ENCODE data around the gene HLA-A. TPM values are rescaled to one million over a fixed set of nuclear protein-coding genes. Genes with fewer than 3 reads are reported as not detected.

HLA-A gene
- total and polyA plus RNA-seq, 2 donors (not counting 3 experiments of a cell fraction or from before 2014, with no cell fraction given), result 294 to 822 TPM

DNA sequence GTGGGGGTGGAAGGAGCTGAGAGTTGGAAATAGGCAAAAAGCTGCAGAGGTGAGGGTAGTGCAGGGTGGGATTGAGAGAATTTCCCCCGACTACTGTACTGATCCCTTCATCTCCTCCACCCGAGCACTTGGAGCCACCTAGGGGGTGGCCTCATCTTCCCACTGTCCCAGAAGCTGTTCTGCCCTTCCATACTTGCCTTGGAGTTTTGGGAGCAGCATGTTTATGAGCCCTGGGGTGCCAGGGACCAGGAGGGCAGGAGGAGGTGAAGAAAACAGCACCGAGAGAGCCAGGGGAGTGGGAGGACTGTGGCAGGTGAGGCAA is 34.0 kb upstream of the HLA-A start:
- no peaks in the 10 kb centered on the region for H3K79me2 ChIP-seq (ENCODE audit: control insufficient read depth, insufficient read depth, low read length)
- no peaks in the 10 kb centered on the region for H3K9me1 ChIP-seq (replicated peaks; ENCODE audit: control insufficient read depth, extremely low read depth, insufficient read depth, low read length)
- no peak for FAIRE-seq
- POLR2A ChIA-PET, result no interaction called here
- intact Hi-C loops (cut with micrococcal nuclease) (no loop called here), dilution Hi-C loops (cut with MboI; ENCODE audit: extremely low pct_ligation_motif_present, low sequenced_read_pairs) (no loop called here)
- no peaks in the 10 kb centered on the region for H3K4me1 ChIP-seq (ENCODE audit: control insufficient read depth, extremely low read depth, insufficient read depth, low read length)
- CTCF ChIA-PET, result no interaction called here
- no TSS peak for BruUV-seq (replicated peaks)
- no peak overlapping the region for H3K4me3 ChIP-seq (replicated peaks in 1 of 3; ENCODE audit: insufficient read depth in 1 of 3, low read depth in 1 of 3, low read length in 3 of 3)
- no peak overlapping the region for H3K9ac ChIP-seq (replicated peaks; ENCODE audit: extremely low read depth, insufficient read depth, low read length)
- TF ChIP-seq POLR2A (IDR thresholded peaks at IDR 0.05; ENCODE audit: low read depth, low read length), result no peak
- TF ChIP-seq MYC (IDR thresholded peaks at IDR 0.05; ENCODE audit: low read depth, low read length), result no peak
- no peak for TF ChIP-seq GATA2 (IDR thresholded peaks at IDR 0.05; ENCODE audit: insufficient read depth, insufficient read length, low read depth, low read length)
- no peak for TF ChIP-seq FOS (IDR thresholded peaks at IDR 0.05; ENCODE audit: borderline replicate concordance, insufficient read depth, low read length)
- TF ChIP-seq, protein P1, sequence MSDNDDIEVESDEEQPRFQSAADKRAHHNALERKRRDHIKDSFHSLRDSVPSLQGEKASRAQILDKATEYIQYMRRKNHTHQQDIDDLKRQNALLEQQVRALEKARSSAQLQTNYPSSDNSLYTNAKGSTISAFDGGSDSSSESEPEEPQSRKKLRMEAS (IDR thresholded peaks at IDR 0.05; ENCODE audit: insufficient read depth, insufficient read length), result no peak
- TF ChIP-seq, protein P2, sequence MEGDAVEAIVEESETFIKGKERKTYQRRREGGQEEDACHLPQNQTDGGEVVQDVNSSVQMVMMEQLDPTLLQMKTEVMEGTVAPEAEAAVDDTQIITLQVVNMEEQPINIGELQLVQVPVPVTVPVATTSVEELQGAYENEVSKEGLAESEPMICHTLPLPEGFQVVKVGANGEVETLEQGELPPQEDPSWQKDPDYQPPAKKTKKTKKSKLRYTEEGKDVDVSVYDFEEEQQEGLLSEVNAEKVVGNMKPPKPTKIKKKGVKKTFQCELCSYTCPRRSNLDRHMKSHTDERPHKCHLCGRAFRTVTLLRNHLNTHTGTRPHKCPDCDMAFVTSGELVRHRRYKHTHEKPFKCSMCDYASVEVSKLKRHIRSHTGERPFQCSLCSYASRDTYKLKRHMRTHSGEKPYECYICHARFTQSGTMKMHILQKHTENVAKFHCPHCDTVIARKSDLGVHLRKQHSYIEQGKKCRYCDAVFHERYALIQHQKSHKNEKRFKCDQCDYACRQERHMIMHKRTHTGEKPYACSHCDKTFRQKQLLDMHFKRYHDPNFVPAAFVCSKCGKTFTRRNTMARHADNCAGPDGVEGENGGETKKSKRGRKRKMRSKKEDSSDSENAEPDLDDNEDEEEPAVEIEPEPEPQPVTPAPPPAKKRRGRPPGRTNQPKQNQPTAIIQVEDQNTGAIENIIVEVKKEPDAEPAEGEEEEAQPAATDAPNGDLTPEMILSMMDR (IDR thresholded peaks at IDR 0.05; ENCODE audit: extremely low read depth in 1 of 2, insufficient read depth in 1 of 2, low read depth in 1 of 2, low read length in 2 of 2), result no peak
- TF ChIP-seq POLR2AphosphoS5 (IDR thresholded peaks at IDR 0.05; ENCODE audit: insufficient read depth, low read depth, low read length), result no peak
- TF ChIP-seq EZH2 (IDR thresholded peaks at IDR 0.05; ENCODE audit: borderline replicate concordance, low read depth, low read length, severe bottlenecking), result no peak
- TF ChIP-seq JUN (IDR thresholded peaks at IDR 0.05; ENCODE audit: borderline replicate concordance, insufficient read depth, insufficient read length, low read depth), result no peak
- H3K4me2 ChIP-seq (ENCODE audit: insufficient read depth, low read length), result no peak overlapping the region
- no peaks in the 10 kb centered on the region for H4K20me1 ChIP-seq (replicated peaks; ENCODE audit: control insufficient read depth, extremely low read depth, insufficient read depth, low read length)
- no peak overlapping the region for H2AFZ ChIP-seq (ENCODE audit: low read depth, low read length)
- H3K27me3 ChIP-seq (ENCODE audit: control insufficient read depth in 2 of 2, insufficient read depth in 2 of 2, low read length in 2 of 2), result peaks cover 19 to 33% of the 10 kb centered on the region in 2 experiments
- no peaks in the 10 kb centered on the region for H3K36me3 ChIP-seq (ENCODE audit: control insufficient read depth in 2 of 2, extremely low read depth in 1 of 2, insufficient read depth in 2 of 2, low read length in 2 of 2)
- no peak overlapping the region for H3K27ac ChIP-seq (ENCODE audit: insufficient read depth, low read depth, low read length)
- no peaks in the 10 kb centered on the region for H3K9me3 ChIP-seq (replicated peaks; ENCODE audit: control insufficient read depth, insufficient read depth, low read length)
- DNase-seq (ENCODE audit: low read depth, low spot score), result no peak
